SK-N-SH (cell line): ENCODE data around the gene FNDC3B. TPM values are rescaled to one million over a fixed set of nuclear protein-coding genes. Genes with fewer than 3 reads are reported as not detected.
A peak's percentile ranks its signal among the peaks of the same experiment; 100 is the strongest.

ENCODE experiments used
- CTCF ChIA-PET: fragments of 300-600, 350-600 bp; formaldehyde crosslinking; extraction: SDS; loops from one replicate; lab custom pipeline; 2021; lab: Yijun Ruan, JAX
- POLR2A ChIA-PET: fragments of 350-600 bp; sonication (Branson Sonifier 250); formaldehyde crosslinking; extraction: SDS; loops from one replicate; lab custom pipeline; 2020; ENCODE audit warnings: antibody characterized with exemption, inconsistent platforms; lab: Yijun Ruan, JAX
- DNase-seq: peaks from one replicate; pipeline ENCODE4 v3.0.0; 2012
- H2AFZ ChIP-seq: fragments of 200-600 bp; sonication (generic); 2 replicates; pipeline ENCODE4 v1.8.1; 2016; ENCODE audit warnings: antibody characterized with exemption, mild to moderate bottlenecking, low read depth
- H3F3A ChIP-seq: fragments of 200-600 bp; sonication (generic); replicated peaks from 2 replicates; pipeline ENCODE3; 2016; ENCODE audit warnings: antibody characterized with exemption, mild to moderate bottlenecking; ENCODE audit not compliant: insufficient read depth
- H3K27ac ChIP-seq, 2 experiments: fragments of 200-500 bp in 1 of 2; fragments of 200-600 bp in 1 of 2; sonication (Bioruptor generic) in 1 of 2; sonication (generic), shearing (Covaris generic) in 1 of 2; 2 replicates each; pipeline versions ENCODE4 v1.5.1 to v1.6.1; 2014 to 2016; ENCODE audit warnings: low read depth in 2 of 2, inconsistent platforms in 1 of 2, low read length in 1 of 2, mild to moderate bottlenecking in 1 of 2, mixed read lengths in 1 of 2
- H3K27me3 ChIP-seq: fragments of 200-600 bp; sonication (generic), shearing (Covaris generic); 2 replicates; pipeline ENCODE4 v1.6.1; 2016; ENCODE audit warnings: mixed run types; ENCODE audit not compliant: insufficient read depth
- H3K36me3 ChIP-seq, 2 experiments: fragments of 200-500 bp in 1 of 2; fragments of 200-600 bp in 1 of 2; sonication (Bioruptor generic) in 1 of 2; sonication (generic) in 1 of 2; replicated peaks in 1 of 2; 2 replicates each; pipeline versions ENCODE3 to v1.5.1; 2014 to 2016; ENCODE audit warnings: low read length in 1 of 2, mild to moderate bottlenecking in 1 of 2; ENCODE audit not compliant: insufficient read depth in 2 of 2, control insufficient read depth in 1 of 2
- H3K4me1 ChIP-seq, 2 experiments: fragments of 200-500 bp in 1 of 2; fragments of 200-600 bp in 1 of 2; sonication (Bioruptor generic) in 1 of 2; sonication (generic), shearing (Covaris generic) in 1 of 2; 2 replicates each; pipeline versions ENCODE4 v1.5.1 to v1.6.1; 2014 to 2016; ENCODE audit warnings: low read depth in 1 of 2, low read length in 1 of 2, mixed run types in 1 of 2; ENCODE audit not compliant: insufficient read depth in 2 of 2, control insufficient read depth in 1 of 2
- H3K4me2 ChIP-seq: fragments of 200-600 bp; sonication (generic), shearing (Covaris generic); 2 replicates; pipeline ENCODE4 v1.6.1; 2017; ENCODE audit warnings: mixed run types
- H3K4me3 ChIP-seq, 2 experiments: fragments of 200-500 bp in 1 of 2; fragments of 200-600 bp in 1 of 2; sonication (Bioruptor generic) in 1 of 2; sonication (generic), shearing (Covaris generic) in 1 of 2; 2 replicates each; pipeline versions ENCODE4 v1.5.1 to v1.8.1; 2014 to 2016; ENCODE audit warnings: low read depth in 2 of 2, inconsistent platforms in 1 of 2, low read length in 1 of 2, mild to moderate bottlenecking in 1 of 2, mixed read lengths in 1 of 2, moderate library complexity in 1 of 2
- H3K79me2 ChIP-seq: fragments of 200-600 bp; sonication (generic); 2 replicates; pipeline ENCODE4 v1.8.1; 2017; ENCODE audit warnings: mild to moderate bottlenecking; ENCODE audit not compliant: insufficient read depth
- H3K9ac ChIP-seq: fragments of 200-600 bp; sonication (generic); 2 replicates; pipeline ENCODE4 v1.6.1; 2017; ENCODE audit warnings: mixed run types
- H3K9me2 ChIP-seq: fragments of 200-600 bp; sonication (generic); 2 replicates; pipeline ENCODE4 v1.6.1; 2017; ENCODE audit warnings: mixed run types
- H3K9me3 ChIP-seq: fragments of 200-600 bp; sonication (generic); 2 replicates; pipeline ENCODE4 v1.6.1; 2017; ENCODE audit warnings: mixed run types, mild to moderate bottlenecking, moderate library complexity
- H4K20me1 ChIP-seq: fragments of 200-600 bp; sonication (generic); 2 replicates; pipeline ENCODE4 v1.6.1; 2017; ENCODE audit warnings: mild to moderate bottlenecking, mixed run types; ENCODE audit not compliant: insufficient read depth
- FOSL2 ChIP-seq: IDR thresholded peaks from 2 replicates; pipeline ENCODE4 v1.4.0; 2012; ENCODE audit warnings: low read depth, mild to moderate bottlenecking, moderate library complexity, borderline replicate concordance
- POLR2AphosphoS5 ChIP-seq: IDR thresholded peaks from 2 replicates; pipeline ENCODE4 v1.6.1; 2012; ENCODE audit warnings: low read depth, low read length
- RCOR1 ChIP-seq: fragments of 150-350 bp; IDR thresholded peaks from 2 replicates; pipeline ENCODE4 v1.6.1; 2017; ENCODE audit warnings: antibody characterized with exemption, low read length
- SMC3 ChIP-seq: IDR thresholded peaks from 2 replicates; pipeline ENCODE4 v1.6.1; 2012; ENCODE audit warnings: low read depth, low read length, improper control_type of control experiment
- TAF1 ChIP-seq: IDR thresholded peaks from 2 replicates; pipeline ENCODE4 v1.6.1; 2012; ENCODE audit warnings: low read depth, mild to moderate bottlenecking, low read length, moderate library complexity, borderline replicate concordance
- WGBS: methylation state at CpG from one replicate; pipeline ENCODE4 v1.1.6; 2017; ENCODE audit warnings: low lambda C conversion rate; 5-methylcytosine and 5-hydroxymethylcytosine counted together
- polyA plus RNA-seq, 3 experiments: library from polyadenylated mRNA; depleted of rRNA; stranded (reverse); fragments of >200 nt; gene quantifications; 2 replicates each; pipeline ENCODE4 v1.2.3, GENCODE V29; 2012
- TF ChIP-seq, protein P1 (sequence below): fragments of 200-600 bp; sonication (generic); IDR thresholded peaks from 2 replicates; pipeline ENCODE4 v1.6.1; 2017; ENCODE audit warnings: antibody characterized with exemption, mild to moderate bottlenecking, moderate library complexity
- TF ChIP-seq, protein P2 (sequence below): IDR thresholded peaks from 2 replicates; pipeline ENCODE4 v1.4.0; 2012; ENCODE audit warnings: low read depth, borderline replicate concordance
- TF ChIP-seq, protein P3 (sequence below): IDR thresholded peaks from 2 replicates; pipeline ENCODE4; 2012

The FNDC3B gene
- polyA plus RNA-seq, 1 of the 3 experiments (the other 2 are of a cell fraction): 10.4 TPM

DNA sequence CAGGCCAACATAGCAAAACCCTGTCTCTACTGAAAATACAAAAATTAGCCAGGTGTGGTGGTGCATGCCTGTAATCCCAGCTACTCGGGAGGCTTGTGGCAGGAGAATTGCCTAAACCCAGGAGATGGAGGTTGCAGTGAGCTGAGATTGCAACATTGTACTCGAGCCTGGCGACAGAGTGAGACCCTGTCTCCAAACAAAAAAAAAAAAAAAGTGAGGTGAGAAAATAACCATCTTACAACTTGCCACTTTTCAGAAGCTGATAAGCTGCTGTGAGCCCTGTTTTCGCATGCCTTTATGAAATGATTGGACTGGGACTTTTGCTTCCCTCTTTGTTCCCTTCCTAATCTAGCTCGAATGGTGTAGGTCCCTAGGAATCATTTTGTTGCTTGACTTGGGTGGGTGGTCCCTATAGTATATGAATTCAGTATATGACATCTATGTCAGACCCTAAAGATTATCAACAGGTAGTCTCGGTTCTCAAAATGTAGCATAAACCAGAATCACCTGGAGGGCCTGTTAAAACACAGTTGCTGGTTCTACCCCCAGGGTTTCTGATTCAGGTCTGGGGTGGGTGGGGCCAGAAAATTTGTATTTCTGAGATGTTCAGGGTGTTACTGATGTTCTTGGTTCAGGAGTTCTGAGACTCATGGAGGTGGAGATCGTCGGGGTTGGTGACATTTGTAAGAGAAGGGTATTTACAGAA is 107.9 kb downstream of the FNDC3B start:
- Histone ChIP-seq H3K9ac (no peak overlapping the region), H3K79me2 (peaks cover 100% of the 10 kb centered on the region), H3K9me3 (no peaks in the 10 kb centered on the region), H4K20me1 (no peaks in the 10 kb centered on the region), H3F3A (peaks cover 42% of the 10 kb centered on the region), H3K9me2 (no peaks in the 10 kb centered on the region), H3K27ac (peak overlapping the region in 1 of 2 experiments; percentile 51; a peak in 2 of 4 replicates), H3K36me3 (peaks cover 0 to 34% of the 10 kb centered on the region in 2 experiments), H2AFZ (no peak overlapping the region), H3K4me3 (no peak overlapping the region), H3K27me3 (no peaks in the 10 kb centered on the region), H3K4me2 (no peak overlapping the region), H3K4me1 (peaks cover 5 to 29% of the 10 kb centered on the region in 2 experiments)
- ChIA-PET POLR2A (no interaction called here), CTCF (no interaction called here)
- no peak for DNase-seq
- 96% methylated on average over 8 of the region's 8 CpGs for WGBS
- no peak for TF ChIP-seq SMC3
- no peak for TF ChIP-seq POLR2AphosphoS5
- TF ChIP-seq, protein P1, sequence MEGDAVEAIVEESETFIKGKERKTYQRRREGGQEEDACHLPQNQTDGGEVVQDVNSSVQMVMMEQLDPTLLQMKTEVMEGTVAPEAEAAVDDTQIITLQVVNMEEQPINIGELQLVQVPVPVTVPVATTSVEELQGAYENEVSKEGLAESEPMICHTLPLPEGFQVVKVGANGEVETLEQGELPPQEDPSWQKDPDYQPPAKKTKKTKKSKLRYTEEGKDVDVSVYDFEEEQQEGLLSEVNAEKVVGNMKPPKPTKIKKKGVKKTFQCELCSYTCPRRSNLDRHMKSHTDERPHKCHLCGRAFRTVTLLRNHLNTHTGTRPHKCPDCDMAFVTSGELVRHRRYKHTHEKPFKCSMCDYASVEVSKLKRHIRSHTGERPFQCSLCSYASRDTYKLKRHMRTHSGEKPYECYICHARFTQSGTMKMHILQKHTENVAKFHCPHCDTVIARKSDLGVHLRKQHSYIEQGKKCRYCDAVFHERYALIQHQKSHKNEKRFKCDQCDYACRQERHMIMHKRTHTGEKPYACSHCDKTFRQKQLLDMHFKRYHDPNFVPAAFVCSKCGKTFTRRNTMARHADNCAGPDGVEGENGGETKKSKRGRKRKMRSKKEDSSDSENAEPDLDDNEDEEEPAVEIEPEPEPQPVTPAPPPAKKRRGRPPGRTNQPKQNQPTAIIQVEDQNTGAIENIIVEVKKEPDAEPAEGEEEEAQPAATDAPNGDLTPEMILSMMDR: no peak
- TF ChIP-seq, protein P2, sequence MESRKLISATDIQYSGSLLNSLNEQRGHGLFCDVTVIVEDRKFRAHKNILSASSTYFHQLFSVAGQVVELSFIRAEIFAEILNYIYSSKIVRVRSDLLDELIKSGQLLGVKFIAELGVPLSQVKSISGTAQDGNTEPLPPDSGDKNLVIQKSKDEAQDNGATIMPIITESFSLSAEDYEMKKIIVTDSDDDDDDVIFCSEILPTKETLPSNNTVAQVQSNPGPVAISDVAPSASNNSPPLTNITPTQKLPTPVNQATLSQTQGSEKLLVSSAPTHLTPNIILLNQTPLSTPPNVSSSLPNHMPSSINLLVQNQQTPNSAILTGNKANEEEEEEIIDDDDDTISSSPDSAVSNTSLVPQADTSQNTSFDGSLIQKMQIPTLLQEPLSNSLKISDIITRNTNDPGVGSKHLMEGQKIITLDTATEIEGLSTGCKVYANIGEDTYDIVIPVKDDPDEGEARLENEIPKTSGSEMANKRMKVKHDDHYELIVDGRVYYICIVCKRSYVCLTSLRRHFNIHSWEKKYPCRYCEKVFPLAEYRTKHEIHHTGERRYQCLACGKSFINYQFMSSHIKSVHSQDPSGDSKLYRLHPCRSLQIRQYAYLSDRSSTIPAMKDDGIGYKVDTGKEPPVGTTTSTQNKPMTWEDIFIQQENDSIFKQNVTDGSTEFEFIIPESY: no peak
- no peak for TF ChIP-seq TAF1
- TF ChIP-seq RCOR1: no peak

DNA sequence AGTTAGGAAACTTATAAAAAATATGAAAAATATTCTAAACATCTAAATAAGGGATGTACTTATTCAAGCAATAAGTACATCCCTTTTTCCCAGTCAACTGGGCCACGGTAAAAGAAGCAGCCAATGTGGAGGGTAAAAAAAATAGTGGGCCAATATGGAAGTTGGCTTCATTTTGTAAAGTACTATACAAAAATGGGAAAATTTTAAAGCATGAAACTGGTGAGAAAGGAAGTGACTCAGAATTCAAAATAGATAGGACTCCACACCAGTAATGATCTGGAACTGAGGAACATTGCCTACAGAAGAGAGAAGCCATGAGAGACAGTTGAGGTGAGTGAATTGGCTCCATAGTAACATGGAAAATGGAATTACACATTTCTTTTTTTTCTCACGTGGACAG is 108.9 kb downstream of the FNDC3B start:
- Histone ChIP-seq H3K79me2 (peaks cover 98% of the 10 kb centered on the region), H3K9me3 (no peaks in the 10 kb centered on the region), H3K27me3 (no peaks in the 10 kb centered on the region), H2AFZ (no peak overlapping the region), H3F3A (peaks cover 42% of the 10 kb centered on the region), H4K20me1 (no peaks in the 10 kb centered on the region), H3K4me3 (no peak overlapping the region), H3K9me2 (no peaks in the 10 kb centered on the region), H3K9ac (no peak overlapping the region), H3K4me1 (peaks cover 15 to 35% of the 10 kb centered on the region in 2 experiments), H3K36me3 (peaks cover 0 to 28% of the 10 kb centered on the region in 2 experiments), H3K4me2 (peak overlapping the region; percentile 13; the same call in 1 of the 2 replicates), H3K27ac (peak overlapping the region in 1 of 2 experiments; percentile 51; a peak in 2 of 4 replicates)
- TF ChIP-seq, protein P3, sequence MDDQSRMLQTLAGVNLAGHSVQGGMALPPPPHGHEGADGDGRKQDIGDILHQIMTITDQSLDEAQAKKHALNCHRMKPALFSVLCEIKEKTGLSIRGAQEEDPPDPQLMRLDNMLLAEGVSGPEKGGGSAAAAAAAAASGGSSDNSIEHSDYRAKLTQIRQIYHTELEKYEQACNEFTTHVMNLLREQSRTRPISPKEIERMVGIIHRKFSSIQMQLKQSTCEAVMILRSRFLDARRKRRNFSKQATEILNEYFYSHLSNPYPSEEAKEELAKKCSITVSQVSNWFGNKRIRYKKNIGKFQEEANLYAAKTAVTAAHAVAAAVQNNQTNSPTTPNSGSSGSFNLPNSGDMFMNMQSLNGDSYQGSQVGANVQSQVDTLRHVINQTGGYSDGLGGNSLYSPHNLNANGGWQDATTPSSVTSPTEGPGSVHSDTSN: no peak
- TF ChIP-seq FOSL2 (peak; percentile 32; the same call in 1 of the 2 replicates), RCOR1 (no peak)
- DNase-seq: no peak
- ChIA-PET POLR2A (no interaction called here), CTCF (no interaction called here)
- WGBS: 67% methylated on average over 2 of the region's 2 CpGs
